ENCODE measurements around the gene BAZ2B.

DNA sequence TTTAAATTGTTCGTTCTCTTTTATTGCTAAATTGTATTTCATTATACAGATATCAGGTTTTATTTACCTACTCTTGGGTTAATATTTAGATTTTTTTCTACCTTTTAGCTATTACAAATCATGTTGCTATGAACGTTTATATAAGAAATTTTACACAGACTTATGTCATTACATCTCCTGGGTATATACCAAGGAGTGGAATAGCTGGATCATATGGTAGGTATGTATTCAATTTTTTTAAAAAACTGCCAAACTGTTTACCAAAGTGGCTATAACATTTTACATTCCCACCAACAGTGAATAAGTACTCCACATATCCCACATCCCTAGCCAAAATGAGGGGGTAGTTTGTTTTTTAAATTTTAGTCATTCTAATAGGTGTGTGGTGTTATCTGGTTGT lies 32.3 kb upstream of the BAZ2B start:
- TF ChIP-seq, protein P1, sequence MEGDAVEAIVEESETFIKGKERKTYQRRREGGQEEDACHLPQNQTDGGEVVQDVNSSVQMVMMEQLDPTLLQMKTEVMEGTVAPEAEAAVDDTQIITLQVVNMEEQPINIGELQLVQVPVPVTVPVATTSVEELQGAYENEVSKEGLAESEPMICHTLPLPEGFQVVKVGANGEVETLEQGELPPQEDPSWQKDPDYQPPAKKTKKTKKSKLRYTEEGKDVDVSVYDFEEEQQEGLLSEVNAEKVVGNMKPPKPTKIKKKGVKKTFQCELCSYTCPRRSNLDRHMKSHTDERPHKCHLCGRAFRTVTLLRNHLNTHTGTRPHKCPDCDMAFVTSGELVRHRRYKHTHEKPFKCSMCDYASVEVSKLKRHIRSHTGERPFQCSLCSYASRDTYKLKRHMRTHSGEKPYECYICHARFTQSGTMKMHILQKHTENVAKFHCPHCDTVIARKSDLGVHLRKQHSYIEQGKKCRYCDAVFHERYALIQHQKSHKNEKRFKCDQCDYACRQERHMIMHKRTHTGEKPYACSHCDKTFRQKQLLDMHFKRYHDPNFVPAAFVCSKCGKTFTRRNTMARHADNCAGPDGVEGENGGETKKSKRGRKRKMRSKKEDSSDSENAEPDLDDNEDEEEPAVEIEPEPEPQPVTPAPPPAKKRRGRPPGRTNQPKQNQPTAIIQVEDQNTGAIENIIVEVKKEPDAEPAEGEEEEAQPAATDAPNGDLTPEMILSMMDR (conservative IDR thresholded peaks at IDR 0.05; ENCODE audit: low read depth, low read length) = no peak
- no peak for TF ChIP-seq EZH2 (IDR thresholded peaks at IDR 0.05; ENCODE audit: borderline replicate concordance, low read depth, low read length, poor library complexity, severe bottlenecking)
